Astrocyte (in vitro differentiated cells and primary cell): ENCODE results near the gene SHISAL1.

ENCODE experiments used
- CTCF ChIP-seq: IDR thresholded peaks from 2 replicates; pipeline ENCODE4 v1.5.1; 2011; ENCODE audit warnings: low read depth, mild to moderate bottlenecking, inconsistent platforms, low read length, moderate library complexity; ENCODE audit not compliant: insufficient read depth
- EZH2 ChIP-seq: IDR thresholded peaks from 2 replicates; pipeline ENCODE4 v1.6.1; 2012; ENCODE audit warnings: mild to moderate bottlenecking, low read length, inconsistent platforms; ENCODE audit not compliant: insufficient read depth

DNA sequence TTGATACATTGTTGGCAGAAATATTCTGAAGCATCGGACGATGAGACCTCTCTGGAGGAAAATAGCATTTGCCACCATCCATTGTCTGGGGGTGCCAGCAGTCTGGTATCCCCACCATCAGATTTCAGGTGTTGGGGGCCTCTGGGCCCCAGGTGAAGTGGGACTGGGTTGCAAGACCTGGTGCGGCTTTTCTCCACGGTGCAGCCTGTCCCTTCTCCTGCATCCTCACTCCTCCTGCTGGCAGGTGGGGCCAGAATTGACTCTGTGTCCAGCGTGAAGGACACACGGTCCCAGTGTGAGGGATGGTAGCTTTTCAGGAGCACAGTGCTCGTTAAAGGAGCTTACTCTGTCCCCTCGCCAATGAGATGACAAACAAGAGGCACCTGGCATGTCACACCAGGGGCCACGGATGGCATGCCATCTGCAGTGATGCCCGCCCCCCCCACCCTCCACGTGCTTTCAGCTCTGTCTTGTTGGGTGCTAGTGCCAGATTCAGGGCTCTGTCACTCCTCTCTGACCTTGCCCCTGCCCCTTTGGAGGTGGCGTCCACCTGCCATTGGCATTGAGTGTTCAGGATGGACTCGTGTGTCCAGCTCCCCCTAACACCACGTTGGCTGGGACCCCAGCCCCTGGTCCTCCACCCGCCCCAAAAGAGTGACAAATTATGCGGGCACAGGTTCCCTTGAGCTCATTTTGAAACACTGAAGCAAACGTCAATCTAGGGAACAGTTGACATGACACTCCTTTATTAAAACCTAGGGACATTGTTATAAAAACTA lies 69.6 kb downstream of the SHISAL1 start:
- TF ChIP-seq CTCF: no peak
- no peak for TF ChIP-seq EZH2
